Measurements from ENCODE around the gene TUBB4B.
A peak's percentile ranks its signal among the peaks of the same experiment; 100 is the strongest.
"Not testable (repeated sequence)": the region's sequence is repeated elsewhere in the genome, so short reads cannot be mapped to it uniquely, and the experiment has no call there.

TUBB4B gene

DNA sequence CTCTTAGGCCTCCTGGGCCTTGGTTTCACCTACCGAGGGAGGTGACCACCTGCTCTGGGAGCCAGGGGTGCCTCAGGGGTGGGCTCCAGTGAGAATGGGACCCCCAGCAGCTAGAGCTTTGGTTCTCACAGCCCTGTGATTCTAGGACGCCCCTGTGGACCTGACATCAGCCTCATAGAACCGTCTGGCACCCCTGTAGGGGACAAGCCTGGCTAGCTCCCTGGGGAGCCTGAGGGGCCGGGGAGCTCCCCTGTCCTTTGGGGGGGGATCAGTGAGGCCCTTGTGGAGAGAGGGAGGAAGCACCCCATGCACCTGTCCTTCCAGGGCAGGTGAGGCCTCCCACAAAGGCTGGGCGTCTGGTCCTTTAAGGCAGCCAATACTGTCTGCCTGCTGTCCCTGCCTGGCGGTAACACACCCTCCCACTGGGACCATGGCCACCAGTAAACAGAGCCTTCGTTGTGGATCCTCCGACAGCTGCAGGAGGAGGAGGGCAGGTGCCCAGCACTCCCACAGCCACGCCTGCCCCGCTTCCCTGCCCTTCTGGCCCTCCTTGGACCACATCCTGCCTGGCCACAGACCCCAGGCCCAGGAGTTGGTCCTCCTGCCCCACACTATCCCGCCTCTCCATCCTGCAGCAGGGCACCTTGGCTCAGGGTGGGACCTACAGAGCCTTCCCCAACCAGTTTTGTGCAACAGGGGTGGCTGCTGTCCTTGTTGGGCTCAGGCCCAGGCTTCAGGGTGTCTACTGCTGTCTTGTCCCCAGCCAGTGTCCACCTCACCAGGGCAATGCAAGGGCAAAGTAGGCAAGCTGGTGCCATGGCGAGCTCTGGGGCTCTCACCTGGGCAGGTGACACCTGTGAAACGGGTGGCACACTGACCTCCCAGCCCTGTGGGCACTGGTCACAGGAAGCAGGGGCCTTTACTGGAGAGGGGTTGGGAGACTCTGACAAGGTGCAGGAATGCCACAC, 3.0 kb upstream of the TUBB4B start:
- peaks cover 12% of the 10 kb centered on the region for H3K36me3 ChIP-seq (ENCODE audit: control insufficient read depth, insufficient read depth, low read length)
- no peak overlapping the region for H3K4me3 ChIP-seq (ENCODE audit: insufficient read depth, low read depth, low read length, poor library complexity, severe bottlenecking)
- H3K9me3 ChIP-seq (ENCODE audit: control insufficient read depth, low read length) = no peaks in the 10 kb centered on the region
- H3K4me1 ChIP-seq (ENCODE audit: control insufficient read depth, insufficient read depth, low read length, poor library complexity, severe bottlenecking) = peaks cover 27% of the 10 kb centered on the region
- no peaks in the 10 kb centered on the region for H3K27me3 ChIP-seq (replicated peaks; ENCODE audit: control insufficient read depth, insufficient read depth, low read length, poor library complexity, severe bottlenecking)
- no peak for DNase-seq
- H3K27ac ChIP-seq (ENCODE audit: insufficient read depth, low read length, poor library complexity, severe bottlenecking) = no peak overlapping the region

DNA sequence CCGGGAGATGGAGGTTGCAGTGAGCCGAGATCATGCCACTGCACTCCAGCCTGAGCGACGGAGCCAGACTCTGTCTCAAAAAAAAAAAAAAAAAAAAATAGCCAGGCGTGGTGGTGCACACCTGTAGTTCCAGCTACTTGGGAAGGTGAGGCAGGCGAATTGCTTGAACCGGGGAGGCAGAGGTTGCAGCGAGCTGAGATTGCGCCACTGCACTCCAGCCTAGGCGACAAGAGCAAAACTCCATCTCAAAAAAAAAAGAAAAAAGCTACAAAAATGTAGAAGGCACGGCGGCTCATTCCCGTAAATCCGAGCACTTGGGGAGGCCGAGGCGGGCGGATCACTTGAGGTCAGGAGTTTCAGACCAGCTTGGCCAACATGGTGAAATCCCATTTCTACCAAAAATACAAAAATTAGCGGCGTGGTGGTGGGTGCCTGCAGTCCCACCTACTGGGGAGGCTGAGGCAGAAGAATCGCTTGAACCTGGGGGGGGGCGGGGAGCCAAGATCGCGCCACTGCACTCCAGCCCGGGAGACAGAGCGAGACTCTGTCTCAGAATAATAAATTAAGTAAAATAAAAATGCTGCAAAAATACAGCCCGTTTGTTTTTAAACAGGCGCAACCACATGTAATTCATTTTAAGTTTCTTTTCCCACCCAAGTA, 1.4 kb upstream of the TUBB4B start:
- DNase-seq = not testable (repeated sequence)
- peaks cover 22% of the 10 kb centered on the region for H3K36me3 ChIP-seq (ENCODE audit: control insufficient read depth, insufficient read depth, low read length)
- peaks cover 27% of the 10 kb centered on the region for H3K4me1 ChIP-seq (ENCODE audit: control insufficient read depth, insufficient read depth, low read length, poor library complexity, severe bottlenecking)

DNA sequence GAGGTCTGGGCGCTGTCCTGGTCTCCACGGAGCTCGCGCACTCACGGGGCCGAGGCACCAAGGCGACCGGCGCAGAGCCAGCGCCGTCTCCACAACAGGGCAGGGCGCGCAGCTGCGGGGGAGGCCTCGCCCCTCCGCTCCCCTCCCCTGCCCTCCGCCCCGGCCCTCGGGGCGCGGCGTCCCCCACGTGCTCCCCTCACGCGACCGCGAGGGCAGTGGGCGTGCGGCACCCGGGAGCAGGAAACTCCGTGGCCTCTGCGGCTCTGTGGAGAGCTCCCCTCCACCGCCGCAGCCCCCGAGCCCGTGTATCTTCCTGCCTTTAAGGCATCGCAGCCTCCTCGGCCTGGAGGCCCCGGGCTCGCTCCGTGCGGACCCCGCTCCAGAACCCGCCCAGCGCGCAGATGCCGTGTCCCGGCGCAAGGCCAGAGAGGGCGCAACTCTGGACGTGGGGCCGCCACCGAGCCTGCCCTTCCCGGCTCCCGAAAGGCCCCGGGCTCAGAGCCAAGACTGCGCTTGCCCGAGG, 708 bp upstream of the TUBB4B start:
- peak overlapping the region; percentile 81 for H3K27ac ChIP-seq (ENCODE audit: insufficient read depth, low read length, poor library complexity, severe bottlenecking)
- H3K36me3 ChIP-seq (ENCODE audit: control insufficient read depth, insufficient read depth, low read length) = peaks cover 22% of the 10 kb centered on the region
- no peaks in the 10 kb centered on the region for H3K27me3 ChIP-seq (replicated peaks; ENCODE audit: control insufficient read depth, insufficient read depth, low read length, poor library complexity, severe bottlenecking)
- peak; percentile 64 to 70 (median 64) for DNase-seq
- H3K4me1 ChIP-seq (ENCODE audit: control insufficient read depth, insufficient read depth, low read length, poor library complexity, severe bottlenecking) = peaks cover 27% of the 10 kb centered on the region
- peak overlapping the region; percentile 63 for H3K4me3 ChIP-seq (ENCODE audit: insufficient read depth, low read depth, low read length, poor library complexity, severe bottlenecking)
- H3K9me3 ChIP-seq (ENCODE audit: control insufficient read depth, low read length) = no peaks in the 10 kb centered on the region

More for the DNA sequence above, 1.4 kb upstream of the TUBB4B start:
- H3K27me3 ChIP-seq (replicated peaks; ENCODE audit: control insufficient read depth, insufficient read depth, low read length, poor library complexity, severe bottlenecking); H3K9me3 ChIP-seq (ENCODE audit: control insufficient read depth, low read length): not testable (repeated sequence)
- Histone ChIP-seq H3K27ac (ENCODE audit: insufficient read depth, low read length, poor library complexity, severe bottlenecking) (peak overlapping the region; percentile 81), H3K4me3 (ENCODE audit: insufficient read depth, low read depth, low read length, poor library complexity, severe bottlenecking) (peak overlapping the region; percentile 63)

DNA sequence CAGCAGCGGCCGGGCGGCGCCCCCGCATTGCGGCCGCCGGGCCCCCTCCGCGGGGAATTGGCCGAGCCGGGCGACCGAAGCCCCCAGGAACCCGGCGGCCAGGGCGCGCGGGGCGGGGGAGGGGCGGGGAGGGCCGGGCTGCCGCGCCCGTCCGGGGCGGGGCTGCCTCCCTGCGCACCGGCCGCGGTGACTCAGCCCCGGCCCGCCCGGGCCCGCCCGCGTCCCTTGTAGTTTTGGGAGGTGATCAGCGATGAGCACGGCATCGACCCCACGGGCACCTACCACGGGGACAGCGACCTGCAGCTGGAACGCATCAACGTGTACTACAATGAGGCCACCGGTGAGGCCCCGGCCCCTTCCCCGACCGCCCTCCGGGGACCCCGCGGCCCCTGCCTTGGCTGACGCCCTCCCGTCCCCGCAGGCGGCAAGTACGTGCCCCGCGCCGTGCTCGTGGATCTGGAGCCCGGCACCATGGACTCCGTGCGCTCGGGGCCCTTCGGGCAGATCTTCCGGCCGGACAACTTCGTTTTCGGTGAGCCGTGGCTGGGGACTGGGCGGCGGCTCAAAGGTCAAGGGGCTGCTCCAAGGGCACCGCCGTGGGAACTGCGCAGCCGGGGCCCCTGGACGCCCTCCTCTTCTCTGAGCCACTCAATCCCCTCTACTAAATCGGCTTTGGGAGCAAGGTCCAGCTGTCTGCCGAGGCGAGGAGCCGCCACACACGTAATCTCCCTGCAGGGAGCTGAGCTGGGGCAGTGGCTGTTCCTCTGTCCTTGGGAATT, 592 bp downstream of the TUBB4B start:
- Histone ChIP-seq H3K4me3 (ENCODE audit: insufficient read depth, low read depth, low read length, poor library complexity, severe bottlenecking) (peak overlapping the region; percentile 66), H3K4me1 (ENCODE audit: control insufficient read depth, insufficient read depth, low read length, poor library complexity, severe bottlenecking) (peaks cover 21% of the 10 kb centered on the region), H3K9me3 (ENCODE audit: control insufficient read depth, low read length) (no peaks in the 10 kb centered on the region), H3K27ac (ENCODE audit: insufficient read depth, low read length, poor library complexity, severe bottlenecking) (peak overlapping the region; percentile 71), H3K36me3 (ENCODE audit: control insufficient read depth, insufficient read depth, low read length) (peaks cover 22% of the 10 kb centered on the region), H3K27me3 (replicated peaks; ENCODE audit: control insufficient read depth, insufficient read depth, low read length, poor library complexity, severe bottlenecking) (no peaks in the 10 kb centered on the region)
- peak; percentile 59 to 66 (median 60) for DNase-seq

DNA sequence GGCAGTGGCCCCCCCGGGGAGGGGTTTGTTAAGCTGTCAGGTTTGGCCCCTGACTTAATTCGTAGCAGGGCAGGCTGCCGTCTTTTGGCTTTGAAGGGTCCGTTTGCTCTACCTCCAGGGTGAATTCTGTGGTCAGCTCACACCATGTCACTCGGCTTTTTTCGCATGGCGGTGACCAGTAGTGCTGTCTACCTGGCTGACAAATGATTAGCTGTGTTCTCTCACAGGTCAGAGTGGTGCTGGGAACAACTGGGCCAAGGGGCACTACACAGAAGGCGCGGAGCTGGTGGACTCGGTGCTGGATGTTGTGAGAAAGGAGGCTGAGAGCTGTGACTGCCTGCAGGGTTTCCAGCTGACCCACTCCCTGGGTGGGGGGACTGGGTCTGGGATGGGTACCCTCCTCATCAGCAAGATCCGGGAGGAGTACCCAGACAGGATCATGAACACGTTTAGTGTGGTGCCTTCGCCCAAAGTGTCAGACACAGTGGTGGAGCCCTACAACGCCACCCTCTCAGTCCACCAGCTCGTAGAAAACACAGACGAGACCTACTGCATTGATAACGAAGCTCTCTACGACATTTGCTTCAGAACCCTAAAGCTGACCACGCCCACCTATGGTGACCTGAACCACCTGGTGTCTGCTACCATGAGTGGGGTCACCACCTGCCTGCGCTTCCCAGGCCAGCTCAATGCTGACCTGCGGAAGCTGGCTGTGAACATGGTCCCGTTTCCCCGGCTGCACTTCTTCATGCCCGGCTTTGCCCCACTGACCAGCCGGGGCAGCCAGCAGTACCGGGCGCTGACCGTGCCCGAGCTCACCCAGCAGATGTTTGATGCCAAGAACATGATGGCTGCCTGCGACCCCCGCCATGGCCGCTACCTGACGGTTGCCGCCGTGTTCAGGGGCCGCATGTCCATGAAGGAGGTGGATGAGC, 1.4 kb downstream of the TUBB4B start:
- H3K9me3 ChIP-seq (ENCODE audit: control insufficient read depth, low read length) = no peaks in the 10 kb centered on the region
- no peaks in the 10 kb centered on the region for H3K27me3 ChIP-seq (replicated peaks; ENCODE audit: control insufficient read depth, insufficient read depth, low read length, poor library complexity, severe bottlenecking)
- H3K27ac ChIP-seq (ENCODE audit: insufficient read depth, low read length, poor library complexity, severe bottlenecking) = peak overlapping the region; percentile 71
- DNase-seq = no peak
- H3K4me3 ChIP-seq (ENCODE audit: insufficient read depth, low read depth, low read length, poor library complexity, severe bottlenecking) = peak overlapping the region; percentile 66
- H3K4me1 ChIP-seq (ENCODE audit: control insufficient read depth, insufficient read depth, low read length, poor library complexity, severe bottlenecking) = peaks cover 17% of the 10 kb centered on the region
- H3K36me3 ChIP-seq (ENCODE audit: control insufficient read depth, insufficient read depth, low read length) = peaks cover 22% of the 10 kb centered on the region

DNA sequence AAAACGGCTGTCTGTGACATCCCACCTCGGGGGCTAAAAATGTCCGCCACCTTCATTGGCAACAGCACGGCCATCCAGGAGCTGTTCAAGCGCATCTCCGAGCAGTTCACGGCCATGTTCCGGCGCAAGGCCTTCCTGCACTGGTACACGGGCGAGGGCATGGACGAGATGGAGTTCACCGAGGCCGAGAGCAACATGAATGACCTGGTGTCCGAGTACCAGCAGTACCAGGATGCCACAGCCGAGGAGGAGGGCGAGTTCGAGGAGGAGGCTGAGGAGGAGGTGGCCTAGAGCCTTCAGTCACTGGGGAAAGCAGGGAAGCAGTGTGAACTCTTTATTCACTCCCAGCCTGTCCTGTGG, 2.2 kb downstream of the TUBB4B start:
- Histone ChIP-seq H3K4me1 (ENCODE audit: control insufficient read depth, insufficient read depth, low read length, poor library complexity, severe bottlenecking) (peaks cover 17% of the 10 kb centered on the region), H3K36me3 (ENCODE audit: control insufficient read depth, insufficient read depth, low read length) (peaks cover 22% of the 10 kb centered on the region)
- H3K27ac ChIP-seq (ENCODE audit: insufficient read depth, low read length, poor library complexity, severe bottlenecking); H3K4me3 ChIP-seq (ENCODE audit: insufficient read depth, low read depth, low read length, poor library complexity, severe bottlenecking); DNase-seq; H3K27me3 ChIP-seq (replicated peaks; ENCODE audit: control insufficient read depth, insufficient read depth, low read length, poor library complexity, severe bottlenecking); H3K9me3 ChIP-seq (ENCODE audit: control insufficient read depth, low read length): not testable (repeated sequence)

DNA sequence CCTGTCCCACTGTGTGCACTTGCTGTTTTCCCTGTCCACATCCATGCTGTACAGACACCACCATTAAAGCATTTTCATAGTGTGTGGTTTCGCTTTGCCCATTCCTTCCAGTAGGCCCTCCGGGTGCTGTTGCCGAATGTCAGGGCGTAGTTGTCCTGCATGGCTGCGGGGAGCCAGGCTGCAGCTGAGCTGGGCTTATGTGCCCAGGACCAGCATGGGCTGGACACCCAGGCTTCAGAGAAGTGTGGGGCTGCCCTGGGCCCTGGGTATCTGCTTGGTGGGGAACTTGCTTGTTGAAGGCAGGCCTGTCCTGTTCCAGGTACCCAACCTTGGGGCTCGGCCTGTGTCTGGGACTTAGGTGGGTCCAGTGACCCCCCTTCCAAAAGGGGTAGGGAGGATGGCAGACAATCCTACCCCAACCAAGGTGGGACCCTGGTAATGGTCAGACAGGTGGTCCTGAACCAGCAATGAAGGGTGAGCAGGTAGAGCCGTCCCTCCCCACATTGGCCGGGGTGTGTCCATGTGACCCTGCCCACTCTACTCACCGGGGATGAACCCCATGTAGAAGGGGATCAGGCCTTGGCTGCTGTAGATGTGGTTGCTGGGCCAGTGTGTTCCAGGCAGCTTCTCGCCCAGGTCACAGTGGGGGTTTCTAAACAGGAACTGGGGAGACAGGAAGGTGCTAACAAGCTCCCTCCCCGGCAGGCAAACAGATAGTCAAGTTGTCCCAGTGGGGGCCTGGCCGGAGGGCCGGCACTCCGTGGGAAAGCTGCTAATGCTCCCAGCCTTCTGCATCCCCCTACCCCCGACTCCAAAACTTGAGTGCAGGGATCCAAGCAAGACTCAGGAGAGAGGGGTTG, 2.8 kb downstream of the TUBB4B start:
- no peak for DNase-seq
- Histone ChIP-seq H3K4me3 (ENCODE audit: insufficient read depth, low read depth, low read length, poor library complexity, severe bottlenecking) (no peak overlapping the region), H3K27me3 (replicated peaks; ENCODE audit: control insufficient read depth, insufficient read depth, low read length, poor library complexity, severe bottlenecking) (no peaks in the 10 kb centered on the region), H3K36me3 (ENCODE audit: control insufficient read depth, insufficient read depth, low read length) (peaks cover 22% of the 10 kb centered on the region), H3K4me1 (ENCODE audit: control insufficient read depth, insufficient read depth, low read length, poor library complexity, severe bottlenecking) (peaks cover 17% of the 10 kb centered on the region), H3K27ac (ENCODE audit: insufficient read depth, low read length, poor library complexity, severe bottlenecking) (no peak overlapping the region), H3K9me3 (ENCODE audit: control insufficient read depth, low read length) (no peaks in the 10 kb centered on the region)

DNA sequence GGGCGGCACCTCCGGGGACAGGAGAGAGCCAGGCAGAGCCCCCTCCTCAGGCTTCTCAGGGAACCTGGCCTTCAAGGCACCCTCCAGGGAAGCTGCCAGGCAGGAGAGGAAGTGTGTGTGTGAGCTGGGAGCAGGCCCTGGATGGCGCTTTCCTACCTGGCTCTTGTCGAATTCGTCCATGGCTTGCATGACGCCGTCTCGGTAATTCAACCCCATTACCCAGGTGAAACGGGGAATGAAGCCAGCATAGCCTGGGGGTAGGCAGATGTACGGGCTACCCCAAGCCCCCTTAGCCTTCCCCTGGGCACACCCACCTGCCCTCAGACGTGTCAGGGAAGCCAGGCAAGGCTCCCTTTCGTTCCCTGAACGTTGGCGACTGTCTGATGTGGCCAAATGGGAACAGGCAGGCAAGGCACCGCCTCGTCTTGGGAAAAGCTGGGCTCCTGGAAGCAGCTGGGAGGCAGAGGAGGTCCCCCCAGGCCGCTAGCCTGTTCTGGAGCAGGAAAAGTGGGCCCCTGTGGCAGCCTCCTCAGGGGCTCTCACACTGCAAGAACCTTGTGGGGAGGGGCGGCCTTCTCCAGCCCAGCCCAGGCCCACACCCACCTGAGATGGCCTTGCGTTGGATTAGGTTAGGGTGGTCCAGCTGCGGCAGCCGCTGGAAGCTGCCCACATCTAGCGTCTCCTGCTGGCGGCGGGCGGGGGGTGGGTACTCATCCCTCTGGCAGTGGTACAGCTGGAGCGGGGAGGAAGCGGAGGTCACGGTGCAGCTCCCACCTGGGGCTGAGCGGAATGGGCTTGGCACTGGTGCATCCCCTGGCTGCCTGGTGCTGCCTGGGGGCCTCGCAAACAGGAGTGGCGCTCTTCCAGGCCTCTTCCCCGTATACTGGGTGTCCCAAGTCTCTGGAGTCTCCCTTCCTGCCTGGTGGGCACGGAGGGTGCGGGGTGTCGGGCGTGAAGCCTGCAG, 3.7 kb downstream of the TUBB4B start:
- Histone ChIP-seq H3K9me3 (ENCODE audit: control insufficient read depth, low read length) (no peaks in the 10 kb centered on the region), H3K4me1 (ENCODE audit: control insufficient read depth, insufficient read depth, low read length, poor library complexity, severe bottlenecking) (peaks cover 15% of the 10 kb centered on the region), H3K4me3 (ENCODE audit: insufficient read depth, low read depth, low read length, poor library complexity, severe bottlenecking) (no peak overlapping the region), H3K36me3 (ENCODE audit: control insufficient read depth, insufficient read depth, low read length) (peaks cover 22% of the 10 kb centered on the region), H3K27me3 (replicated peaks; ENCODE audit: control insufficient read depth, insufficient read depth, low read length, poor library complexity, severe bottlenecking) (no peaks in the 10 kb centered on the region), H3K27ac (ENCODE audit: insufficient read depth, low read length, poor library complexity, severe bottlenecking) (no peak overlapping the region)
- DNase-seq = no peak

Measured in effector memory CD4-positive, alpha-beta T cell (primary cell).